HG02981 (cell line): ENCODE data around the gene KIF2C.

Experiments
- ATAC-seq: cut with Tn5 transposase; IDR thresholded peaks from one replicate; pipeline ENCODE4 v1.9.1; 2021; ENCODE audit warnings: mild to moderate bottlenecking, moderate library complexity; ENCODE audit not compliant: unreplicated experiment

The KIF2C gene

GRCh38 chr1:44775078-44775929 is 35.7 kb downstream of the KIF2C start, which contains the start of gene RPS8:
Gene RPS8 (plus strand): TSS chr1:44775540. CDS start chr1:44775597, 57 bp downstream.
- ATAC-seq, result peak; percentile 65

- ATAC-seq, result no peak
Observed at GRCh38 chr1:44775930-44776729, 36.5 kb downstream of the KIF2C start.

GRCh38 chr1:44776730-44777068 is 37.1 kb downstream of the KIF2C start:
- ATAC-seq, result no peak

- ATAC-seq, result no peak
Observed at GRCh38 chr1:44777547-44777946, 37.9 kb downstream of the KIF2C start.

GRCh38 chr1:44777969-44778635 is 38.5 kb downstream of the KIF2C start:
- no peak for ATAC-seq

GRCh38 chr1:44778705-44779576 is 39.3 kb downstream of the KIF2C start:
- no peak for ATAC-seq

DNA sequence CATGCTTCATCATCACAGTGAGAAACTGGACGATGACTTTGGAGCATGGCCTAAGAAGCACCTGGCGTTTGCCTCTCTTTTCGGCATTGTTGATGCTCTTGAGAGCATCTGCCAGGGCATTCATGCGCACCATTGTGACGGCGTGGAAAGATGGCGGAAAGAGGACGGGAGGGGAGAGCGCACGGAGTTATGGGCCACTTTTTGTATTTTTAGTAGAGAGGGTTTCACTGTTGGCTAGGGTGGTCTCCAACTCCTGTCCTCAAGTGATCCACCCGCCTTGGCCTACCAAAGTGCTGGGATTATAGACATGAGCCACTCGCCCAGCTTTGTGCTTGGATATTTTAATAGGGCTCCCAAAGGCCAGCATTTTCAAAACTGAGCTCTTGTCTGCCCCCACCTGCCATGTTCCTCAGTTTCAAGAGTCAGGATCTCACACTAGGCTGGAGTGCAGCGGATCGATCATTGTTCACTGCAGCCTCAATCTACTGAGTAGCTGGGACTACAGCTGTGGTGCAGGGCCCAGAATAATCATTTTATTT is 41.0 kb downstream of the KIF2C start:
- ATAC-seq, result no peak

- no peak for ATAC-seq
Observed at GRCh38 chr1:44783697-44784093, 44.1 kb downstream of the KIF2C start.

DNA sequence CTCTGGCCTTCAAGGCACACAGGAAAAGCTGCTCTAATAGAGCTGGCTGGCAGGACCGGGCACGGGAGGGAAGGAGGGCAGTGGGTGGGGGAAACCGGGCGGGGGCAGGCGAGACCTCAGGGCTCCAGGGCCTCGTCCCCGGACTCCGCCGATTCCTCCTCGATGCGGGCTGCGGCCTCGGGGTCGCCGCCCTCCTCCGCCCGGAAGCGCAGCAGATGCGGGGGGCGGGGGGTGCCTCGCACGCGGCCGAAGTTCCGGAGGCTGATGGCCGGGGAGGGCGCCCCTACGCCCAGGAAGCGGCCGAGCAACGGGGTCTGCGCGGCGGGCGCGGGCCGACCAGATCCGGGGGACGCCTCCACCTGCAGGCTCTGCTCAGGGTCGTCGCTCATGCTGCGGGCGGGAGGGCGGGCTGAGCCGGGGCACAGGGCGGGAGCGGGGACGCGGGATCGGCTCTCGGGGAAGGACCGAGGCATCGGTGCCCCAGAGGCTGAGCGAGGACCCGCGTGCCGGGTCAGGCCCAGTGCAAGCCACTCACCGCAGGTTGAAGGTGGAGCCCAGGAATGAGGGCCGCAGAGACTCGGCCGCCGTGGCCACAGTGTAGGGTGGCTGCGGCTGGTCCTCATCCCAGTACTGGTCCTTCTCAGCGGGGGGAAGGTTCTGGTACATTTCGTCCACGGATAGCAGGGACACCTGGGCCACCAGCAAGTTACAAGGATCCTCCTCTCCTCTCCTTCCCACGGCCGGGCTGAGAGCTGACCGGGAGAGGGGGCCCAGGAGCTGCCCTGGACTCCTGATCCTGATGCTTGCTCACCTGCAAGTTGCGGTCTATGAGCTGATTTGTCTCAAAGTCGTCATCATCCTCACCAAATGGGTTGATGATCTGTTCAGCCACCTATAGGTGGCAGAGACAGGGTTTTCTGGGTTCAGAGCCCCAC is 44.7 kb downstream of the KIF2C start:
- no peak for ATAC-seq

- no peak for ATAC-seq
Observed at GRCh38 chr1:44785029-44785380, 45.4 kb downstream of the KIF2C start.

DNA sequence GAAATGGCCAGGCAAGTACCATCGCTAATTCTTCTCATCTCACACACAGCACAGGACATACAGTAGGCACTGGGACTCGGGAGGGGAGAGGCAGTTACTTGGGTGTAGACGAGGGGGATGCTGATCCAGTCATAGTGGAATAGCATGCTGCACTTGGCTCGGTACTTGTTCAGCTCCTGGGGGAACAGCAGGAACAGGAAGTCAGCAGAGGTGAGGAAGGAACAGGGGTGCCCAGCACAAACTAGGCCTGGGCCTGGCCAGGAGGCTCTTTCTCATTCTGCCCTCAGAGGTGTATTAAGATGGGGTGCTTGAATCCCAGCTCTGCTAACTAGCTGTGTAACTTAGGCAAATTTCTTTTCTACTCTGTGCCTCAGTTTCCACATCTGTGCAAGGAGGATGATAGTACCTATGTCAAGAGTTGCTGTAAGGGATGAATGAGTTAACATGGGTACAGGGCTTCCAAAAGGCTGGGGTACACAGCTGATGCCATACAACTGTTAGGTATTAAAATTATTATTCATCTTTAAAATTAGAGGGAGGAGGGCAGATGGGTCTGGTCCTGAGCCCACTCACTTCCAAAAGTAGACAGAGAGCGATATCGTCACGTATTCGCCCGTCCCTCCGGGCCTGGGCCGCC is 46.0 kb downstream of the KIF2C start:
- ATAC-seq, result no peak

DNA sequence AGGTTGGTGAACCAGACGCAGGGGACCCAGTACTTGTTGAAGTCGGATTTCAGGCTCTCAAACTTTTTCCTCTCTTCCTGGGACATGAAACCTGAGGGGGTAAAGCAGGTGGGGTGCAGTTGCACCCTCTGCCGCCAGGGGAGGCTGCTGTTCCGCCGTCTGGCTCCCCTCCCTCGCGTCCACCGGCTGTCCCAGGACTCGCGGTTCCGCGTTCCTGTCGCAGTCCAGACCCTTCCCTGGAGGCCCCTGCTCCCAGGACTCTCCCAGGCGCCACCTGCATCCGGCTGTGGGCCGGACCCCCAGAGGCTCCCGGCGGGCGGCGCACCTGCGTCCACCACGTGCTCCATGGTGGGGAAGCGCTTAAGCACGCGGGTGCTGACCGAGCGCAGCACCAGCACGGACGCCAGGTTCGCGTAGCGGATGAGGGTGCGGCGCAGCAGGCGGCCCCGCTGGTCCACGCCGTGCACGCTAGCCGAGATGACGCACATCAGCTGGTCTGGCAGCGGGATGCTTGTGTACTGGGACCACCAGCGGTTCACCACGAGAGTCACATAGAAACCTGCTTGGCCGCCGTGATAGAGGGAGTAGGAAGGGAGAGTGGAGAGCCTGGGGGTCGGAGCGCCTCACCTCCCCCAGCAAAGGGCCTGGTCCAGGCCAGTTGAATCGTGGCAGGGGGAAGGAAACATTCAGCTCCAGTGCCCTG is 46.7 kb downstream of the KIF2C start:
- no peak for ATAC-seq

GRCh38 chr1:44786841-44787426 is 47.3 kb downstream of the KIF2C start:
- no peak for ATAC-seq

- ATAC-seq, result no peak
Observed at GRCh38 chr1:44787506-44787905, 47.9 kb downstream of the KIF2C start.

GRCh38 chr1:44788120-44788860 is 48.7 kb downstream of the KIF2C start, which contains the start of gene BEST4:
Gene BEST4 (minus strand): TSS chr1:44788170. CDS start chr1:44787705, 465 bp downstream.
- no peak for ATAC-seq

- no peak for ATAC-seq
Observed at GRCh38 chr1:44790968-44791801, 51.5 kb downstream of the KIF2C start.
